NCI-H446 (cell line): Measurements from ENCODE around the gene PRSS1.

Experiments
- DNase-seq, 2 experiments: peaks; one replicate each; lab custom pipeline; 2025; lab: John Stamatoyannopoulos, UW

Gene PRSS1

DNA sequence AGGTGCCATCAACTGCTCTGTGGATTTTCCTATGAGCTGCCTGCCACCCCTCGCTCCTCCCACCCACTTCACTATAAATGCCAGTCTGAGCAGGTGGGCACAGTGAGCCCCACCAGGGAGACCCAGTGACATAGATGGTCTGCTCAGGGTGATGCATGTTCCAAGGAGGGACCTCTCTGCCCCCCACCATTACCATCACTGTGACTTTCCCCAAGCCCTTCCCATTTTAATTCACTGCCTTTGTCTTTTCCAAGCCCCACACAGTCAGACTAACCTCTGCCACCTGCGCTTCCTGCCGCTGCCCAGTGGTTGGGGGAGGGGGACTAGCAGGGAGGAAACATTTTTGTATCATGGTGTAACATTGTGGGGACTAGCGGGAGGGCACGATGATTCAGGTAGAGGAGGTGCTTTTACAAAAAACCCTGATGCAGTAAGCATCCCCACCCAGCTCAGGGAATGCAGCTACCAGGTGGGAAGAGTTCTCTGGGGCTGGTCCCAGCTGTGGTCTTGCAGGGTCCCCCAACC is 46.1 kb downstream of the PRSS1 start:
- no peak for DNase-seq

DNA sequence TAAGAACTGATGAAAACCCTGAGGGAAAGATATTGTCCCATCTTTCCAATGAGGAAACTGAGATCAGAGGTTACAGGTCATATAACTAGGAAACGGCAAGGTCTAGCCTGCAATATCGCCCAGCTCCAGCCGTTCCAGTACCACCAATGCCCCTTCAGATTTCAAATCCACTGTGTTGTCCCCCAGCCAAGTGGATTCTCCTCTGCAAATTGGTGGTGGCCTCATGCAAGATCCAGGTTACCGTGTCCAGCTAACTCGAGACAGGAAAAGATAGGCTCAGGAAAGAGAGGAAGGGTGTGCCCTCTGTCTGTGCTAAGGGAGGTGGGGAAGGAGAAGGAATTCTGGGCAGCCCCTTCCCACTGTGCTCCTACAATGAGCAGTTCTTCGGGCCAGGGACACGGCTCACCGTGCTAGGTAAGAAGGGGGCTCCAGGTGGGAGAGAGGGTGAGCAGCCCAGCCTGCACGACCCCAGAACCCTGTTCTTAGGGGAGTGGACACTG is 46.8 kb downstream of the PRSS1 start:
- DNase-seq, result no peak

DNA sequence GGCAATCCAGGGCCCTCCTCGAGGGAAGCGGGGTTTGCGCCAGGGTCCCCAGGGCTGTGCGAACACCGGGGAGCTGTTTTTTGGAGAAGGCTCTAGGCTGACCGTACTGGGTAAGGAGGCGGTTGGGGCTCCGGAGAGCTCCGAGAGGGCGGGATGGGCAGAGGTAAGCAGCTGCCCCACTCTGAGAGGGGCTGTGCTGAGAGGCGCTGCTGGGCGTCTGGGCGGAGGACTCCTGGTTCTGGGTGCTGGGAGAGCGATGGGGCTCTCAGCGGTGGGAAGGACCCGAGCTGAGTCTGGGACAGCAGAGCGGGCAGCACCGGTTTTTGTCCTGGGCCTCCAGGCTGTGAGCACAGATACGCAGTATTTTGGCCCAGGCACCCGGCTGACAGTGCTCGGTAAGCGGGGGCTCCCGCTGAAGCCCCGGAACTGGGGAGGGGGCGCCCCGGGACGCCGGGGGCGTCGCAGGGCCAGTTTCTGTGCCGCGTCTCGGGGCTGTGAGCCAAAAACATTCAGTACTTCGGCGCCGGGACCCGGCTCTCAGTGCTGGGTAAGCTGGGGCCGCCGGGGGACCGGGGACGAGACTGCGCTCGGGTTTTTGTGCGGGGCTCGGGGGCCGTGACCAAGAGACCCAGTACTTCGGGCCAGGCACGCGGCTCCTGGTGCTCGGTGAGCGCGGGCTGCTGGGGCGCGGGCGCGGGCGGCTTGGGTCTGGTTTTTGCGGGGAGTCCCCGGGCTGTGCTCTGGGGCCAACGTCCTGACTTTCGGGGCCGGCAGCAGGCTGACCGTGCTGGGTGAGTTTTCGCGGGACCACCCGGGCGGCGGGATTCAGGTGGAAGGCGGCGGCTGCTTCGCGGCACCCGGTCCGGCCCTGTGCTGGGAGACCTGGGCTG is 47.5 kb downstream of the PRSS1 start:
- DNase-seq, result no peak

DNA sequence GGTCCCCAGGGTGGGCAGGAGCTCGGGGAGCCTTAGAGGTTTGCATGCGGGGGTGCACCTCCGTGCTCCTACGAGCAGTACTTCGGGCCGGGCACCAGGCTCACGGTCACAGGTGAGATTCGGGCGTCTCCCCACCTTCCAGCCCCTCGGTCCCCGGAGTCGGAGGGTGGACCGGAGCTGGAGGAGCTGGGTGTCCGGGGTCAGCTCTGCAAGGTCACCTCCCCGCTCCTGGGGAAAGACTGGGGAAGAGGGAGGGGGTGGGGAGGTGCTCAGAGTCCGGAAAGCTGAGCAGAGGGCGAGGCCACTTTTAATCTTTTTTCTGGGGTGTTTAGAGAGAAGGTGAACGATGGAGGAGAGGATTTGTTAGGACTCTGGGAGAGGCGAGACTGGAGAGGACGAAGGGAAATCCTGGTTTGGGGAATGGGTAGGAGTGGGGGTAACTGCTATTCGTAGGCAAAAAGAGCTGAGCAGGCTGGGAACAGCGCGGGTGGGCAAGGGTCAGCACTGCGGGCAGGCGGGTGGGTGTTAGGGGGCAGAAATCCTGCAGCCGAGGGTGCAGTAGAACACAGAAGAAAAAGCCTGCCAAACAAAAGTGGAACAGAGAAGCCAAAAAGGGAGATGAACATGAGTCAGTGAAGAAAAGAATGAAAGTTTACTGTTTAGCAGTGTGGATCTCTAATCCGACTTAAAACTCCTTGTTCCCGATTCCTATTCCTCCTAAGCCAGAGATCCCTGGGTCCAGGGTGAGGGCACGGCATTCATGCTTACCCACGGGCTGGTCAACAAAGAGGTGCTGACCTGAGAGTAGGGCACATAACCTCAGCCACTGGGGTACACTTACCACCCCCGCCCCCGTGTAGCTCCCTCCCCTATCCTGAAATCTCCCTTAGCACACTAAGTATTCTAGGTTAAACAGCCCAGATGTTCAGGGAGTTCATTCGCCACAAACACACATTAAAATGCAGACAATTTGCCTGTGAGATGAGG is 48.4 kb downstream of the PRSS1 start:
- DNase-seq, result no peak

DNA sequence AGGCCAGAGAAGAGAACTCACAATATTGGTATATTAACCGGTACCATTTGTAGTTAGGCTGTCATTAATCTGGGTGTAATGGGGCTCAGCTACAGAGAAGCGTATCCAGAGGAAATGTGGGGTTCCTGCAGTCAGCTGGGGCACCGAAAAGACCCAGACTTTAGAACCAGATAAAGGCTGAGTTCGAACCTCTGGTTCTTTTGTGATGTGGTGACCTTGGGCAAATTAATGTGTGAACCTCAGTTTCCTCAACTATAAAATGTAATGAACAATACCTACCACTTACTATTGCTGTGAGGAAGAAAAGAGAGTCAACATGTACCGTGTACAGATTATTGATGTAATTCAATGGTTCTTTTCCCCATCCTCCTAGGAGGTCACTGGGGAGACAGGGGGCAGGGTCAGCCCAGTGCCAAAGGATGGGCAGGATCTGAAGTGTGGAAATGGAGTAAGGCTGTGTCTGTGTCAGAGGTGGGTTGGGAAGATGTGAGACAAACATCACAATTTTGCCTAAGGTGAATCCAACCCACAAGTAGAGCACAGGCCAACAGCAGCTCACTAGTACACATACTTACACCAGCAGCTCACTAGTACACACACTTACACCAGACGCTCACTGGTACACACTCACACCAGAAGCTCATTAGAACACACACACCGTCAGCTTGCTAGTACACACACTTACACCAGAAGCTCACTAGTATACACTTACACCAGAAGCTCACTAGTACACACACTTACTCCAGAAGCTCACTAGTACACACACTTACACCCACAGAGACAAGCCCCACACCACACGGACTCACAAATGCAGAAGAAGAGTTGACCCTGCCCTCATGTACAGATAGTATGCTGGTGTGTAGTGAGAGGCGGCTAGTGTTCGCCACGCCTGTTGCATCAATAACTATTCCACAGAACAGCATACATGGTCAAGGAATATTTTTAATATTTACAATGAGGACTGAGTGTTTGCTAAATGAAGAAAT is 49.5 kb downstream of the PRSS1 start:
- no peak for DNase-seq

DNA sequence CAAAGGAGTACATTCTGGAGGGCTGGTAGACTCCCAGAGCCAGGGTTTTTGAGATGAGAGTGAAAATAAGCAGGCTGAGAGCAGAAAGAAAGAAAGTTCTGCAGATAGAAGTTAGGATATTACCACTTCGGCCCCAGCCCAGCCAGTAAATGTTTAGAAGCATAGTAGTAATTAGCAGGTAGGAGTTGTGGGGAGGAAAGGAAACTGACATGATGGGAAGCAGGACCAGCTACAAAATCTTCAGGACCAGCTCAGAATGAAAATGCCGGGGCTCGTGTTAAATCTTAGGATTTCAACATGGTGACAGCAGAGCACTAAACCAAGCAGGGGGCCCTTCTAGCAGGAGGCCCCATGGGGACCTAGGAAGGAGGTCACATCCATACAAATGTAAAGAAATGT is 50.2 kb downstream of the PRSS1 start:
- DNase-seq, result no peak

DNA sequence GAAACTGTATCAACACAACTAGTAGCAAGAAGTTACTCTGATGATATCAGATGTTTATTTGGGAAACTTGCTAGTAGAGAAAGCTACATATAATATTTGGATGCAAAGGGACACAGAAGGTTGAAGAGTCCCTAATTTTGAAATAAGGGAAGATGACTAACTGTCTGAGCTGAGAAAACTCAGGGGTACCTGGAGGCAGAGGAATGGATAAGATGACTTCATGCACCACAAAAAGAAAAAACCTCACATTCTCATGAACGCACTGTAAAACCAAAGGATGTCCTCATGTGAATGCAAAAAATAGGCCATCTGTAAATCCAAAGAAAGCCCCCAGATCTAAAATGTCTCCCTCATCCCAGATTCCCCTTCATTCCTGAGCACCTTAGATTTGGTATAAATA is 50.8 kb downstream of the PRSS1 start:
- no peak for DNase-seq

DNA sequence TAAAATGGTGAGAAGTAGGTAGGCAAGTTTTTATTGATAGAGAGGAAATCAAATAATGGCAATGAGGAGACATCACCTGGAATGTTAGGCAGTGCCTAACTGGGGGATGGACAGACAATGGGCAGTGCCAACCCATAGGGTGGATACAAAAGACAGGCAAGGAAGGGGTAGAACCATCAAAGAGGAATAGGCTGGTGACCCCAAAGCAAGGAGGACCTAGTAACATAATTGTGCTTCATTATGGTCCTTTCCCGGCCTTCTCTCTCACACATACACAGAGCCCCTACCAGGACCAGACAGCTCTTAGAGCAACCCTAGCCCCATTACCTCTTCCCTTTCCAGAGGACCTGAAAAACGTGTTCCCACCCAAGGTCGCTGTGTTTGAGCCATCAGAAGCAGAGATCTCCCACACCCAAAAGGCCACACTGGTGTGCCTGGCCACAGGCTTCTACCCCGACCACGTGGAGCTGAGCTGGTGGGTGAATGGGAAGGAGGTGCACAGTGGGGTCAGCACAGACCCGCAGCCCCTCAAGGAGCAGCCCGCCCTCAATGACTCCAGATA is 51.5 kb downstream of the PRSS1 start:
- DNase-seq, result no peak

DNA sequence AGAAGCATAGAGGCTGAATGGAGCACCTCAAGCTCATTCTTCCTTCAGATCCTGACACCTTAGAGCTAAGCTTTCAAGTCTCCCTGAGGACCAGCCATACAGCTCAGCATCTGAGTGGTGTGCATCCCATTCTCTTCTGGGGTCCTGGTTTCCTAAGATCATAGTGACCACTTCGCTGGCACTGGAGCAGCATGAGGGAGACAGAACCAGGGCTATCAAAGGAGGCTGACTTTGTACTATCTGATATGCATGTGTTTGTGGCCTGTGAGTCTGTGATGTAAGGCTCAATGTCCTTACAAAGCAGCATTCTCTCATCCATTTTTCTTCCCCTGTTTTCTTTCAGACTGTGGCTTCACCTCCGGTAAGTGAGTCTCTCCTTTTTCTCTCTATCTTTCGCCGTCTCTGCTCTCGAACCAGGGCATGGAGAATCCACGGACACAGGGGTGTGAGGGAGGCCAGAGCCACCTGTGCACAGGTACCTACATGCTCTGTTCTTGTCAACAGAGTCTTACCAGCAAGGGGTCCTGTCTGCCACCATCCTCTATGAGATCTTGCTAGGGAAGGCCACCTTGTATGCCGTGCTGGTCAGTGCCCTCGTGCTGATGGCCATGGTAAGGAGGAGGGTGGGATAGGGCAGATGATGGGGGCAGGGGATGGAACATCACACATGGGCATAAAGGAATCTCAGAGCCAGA is 52.5 kb downstream of the PRSS1 start:
- DNase-seq, result no peak

DNA sequence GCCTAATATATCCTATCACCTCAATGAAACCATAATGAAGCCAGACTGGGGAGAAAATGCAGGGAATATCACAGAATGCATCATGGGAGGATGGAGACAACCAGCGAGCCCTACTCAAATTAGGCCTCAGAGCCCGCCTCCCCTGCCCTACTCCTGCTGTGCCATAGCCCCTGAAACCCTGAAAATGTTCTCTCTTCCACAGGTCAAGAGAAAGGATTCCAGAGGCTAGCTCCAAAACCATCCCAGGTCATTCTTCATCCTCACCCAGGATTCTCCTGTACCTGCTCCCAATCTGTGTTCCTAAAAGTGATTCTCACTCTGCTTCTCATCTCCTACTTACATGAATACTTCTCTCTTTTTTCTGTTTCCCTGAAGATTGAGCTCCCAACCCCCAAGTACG is 53.0 kb downstream of the PRSS1 start:
- DNase-seq, result no peak
